ENCODE data around the gene PLXND1.
A peak's percentile ranks its signal among the peaks of the same experiment; 100 is the strongest.
"Not testable (repeated sequence)": the region's sequence is repeated elsewhere in the genome, so short reads cannot be mapped to it uniquely, and the experiment has no call there.

The PLXND1 gene

DNA sequence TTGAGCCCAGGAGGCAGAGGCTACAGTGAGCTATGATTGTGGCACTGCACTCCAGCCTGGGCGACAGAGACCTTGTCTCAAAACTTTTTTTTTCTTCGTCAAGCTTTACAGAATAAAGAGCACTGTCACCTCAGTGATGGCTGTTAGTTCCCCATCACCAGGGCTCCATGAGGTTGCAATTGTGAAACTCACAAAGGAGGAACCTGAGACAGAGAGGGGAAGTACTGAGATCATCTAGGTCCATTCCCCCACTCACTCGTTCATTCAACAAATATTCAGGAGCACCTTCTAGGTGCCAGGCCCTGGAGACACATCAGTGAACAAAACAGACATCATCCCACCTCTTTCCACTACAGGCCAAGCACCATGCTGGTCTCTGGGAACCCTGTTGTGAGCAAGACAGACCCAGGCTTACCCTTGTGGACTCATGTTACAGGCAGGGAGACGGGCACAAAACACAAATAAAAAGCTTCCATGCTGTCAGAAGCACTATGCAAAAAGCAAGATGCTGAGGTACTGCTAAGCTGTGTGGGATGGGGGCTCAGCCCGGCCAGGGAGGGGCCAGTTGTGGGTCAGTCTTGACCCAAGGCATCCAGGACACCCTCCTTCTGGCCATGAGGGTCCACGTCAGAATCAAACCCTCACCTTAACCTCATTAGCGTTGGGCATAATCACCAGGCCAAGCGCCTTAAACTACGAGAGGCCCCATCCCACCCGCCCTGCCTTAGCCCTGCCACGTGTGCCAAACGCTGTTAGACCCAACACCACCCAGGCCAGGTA, 80.2 kb downstream of the PLXND1 start:
- peak; percentile 75 for DNase-seq (ENCODE audit: low spot score)

DNA sequence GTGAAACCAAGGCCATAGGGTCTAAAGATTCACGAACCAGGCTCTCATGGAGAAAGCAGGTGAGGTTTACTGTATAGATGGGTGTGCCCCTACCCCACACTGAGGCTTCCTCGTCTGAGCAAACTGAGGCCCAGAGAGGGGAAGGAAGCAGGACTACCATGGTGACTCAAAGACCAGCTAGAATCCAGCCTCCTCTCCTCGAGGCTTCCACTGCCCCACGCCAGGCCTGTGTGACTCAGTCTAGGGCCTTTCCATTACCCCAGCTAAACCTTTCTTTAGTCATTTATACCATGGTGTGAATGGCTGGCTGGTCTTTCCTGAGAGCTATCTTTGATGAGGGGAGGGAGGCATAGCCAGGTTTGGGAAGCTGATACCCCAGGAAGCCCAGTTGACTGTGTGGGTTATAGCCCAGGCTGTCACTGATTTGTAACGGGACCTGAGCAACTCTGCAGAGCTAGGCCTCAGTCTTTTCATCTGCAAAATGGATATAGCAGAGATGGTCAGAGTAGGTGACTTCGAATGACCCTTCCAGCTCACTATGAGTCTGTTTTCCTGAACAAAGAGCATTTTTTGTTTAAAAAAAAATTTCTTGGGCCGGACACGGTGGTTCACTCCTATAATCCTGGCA, 81.0 kb downstream of the PLXND1 start:
- DNase-seq (ENCODE audit: low spot score), result no peak

DNA sequence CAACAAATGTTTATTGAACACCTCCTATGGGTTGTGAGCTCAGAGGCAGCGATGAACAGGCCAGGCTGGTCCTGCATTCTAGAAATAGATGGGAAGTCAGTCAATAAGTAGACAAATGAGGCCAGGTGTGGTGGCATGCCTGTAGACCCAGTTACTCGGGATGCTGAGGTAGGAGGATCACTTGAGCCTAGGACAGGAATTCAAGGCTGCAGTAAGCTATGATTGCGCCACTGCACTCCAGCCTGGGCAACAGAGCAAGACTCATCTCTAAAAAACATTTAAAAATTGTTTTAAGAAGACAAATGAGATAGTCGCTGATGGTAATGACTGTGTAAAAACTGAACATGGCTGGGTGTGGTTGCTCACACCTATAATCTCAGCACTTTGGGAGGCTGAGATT, 82.4 kb downstream of the PLXND1 start:
- no peak for DNase-seq (ENCODE audit: low spot score)

DNA sequence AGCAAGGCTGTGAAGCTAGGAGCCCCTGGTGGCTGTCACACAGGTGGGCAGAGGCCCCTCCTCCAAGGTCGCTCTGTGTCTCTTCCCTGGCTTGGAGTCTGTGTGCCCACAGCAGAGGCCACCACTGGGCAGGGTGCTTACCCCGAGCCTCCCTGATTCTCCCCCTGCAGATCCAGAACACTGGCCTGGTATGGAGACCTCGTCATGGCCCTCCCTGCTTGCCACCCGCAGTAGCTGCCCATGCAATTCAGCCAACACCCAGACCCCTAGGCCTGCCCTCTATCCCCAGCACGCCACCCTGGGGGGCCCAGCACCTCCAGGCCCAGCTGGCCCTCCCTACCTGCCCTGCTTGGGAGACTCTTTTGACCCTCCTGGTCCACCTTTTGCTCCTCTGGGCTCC, 83.5 kb downstream of the PLXND1 start:
- DNase-seq (ENCODE audit: low spot score), result no peak

DNA sequence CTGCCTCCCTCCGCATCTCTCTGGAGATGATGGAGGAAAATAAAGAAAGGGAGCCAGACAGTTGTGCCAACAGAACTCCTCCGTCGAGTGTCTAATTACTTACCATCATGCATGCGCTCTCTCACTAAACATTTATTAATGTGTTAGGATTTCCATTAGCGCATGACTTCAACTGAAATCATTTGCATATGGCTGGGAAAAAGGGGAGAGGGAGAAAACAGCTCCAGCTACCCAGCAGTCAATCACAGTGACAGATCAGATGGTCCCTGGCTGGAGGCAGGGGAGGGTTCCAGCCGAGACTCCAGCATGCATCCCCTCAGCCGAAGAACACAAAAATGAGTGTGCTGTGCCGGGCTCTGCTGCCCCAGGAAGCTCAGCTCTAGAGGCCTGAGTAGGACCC, 84.9 kb downstream of the PLXND1 start:
- DNase-seq (ENCODE audit: low spot score), result no peak

- no peak for DNase-seq (ENCODE audit: low spot score)
These were observed 85.5 kb downstream of the PLXND1 start for GRCh38 chr3:129520960-129521359.

GRCh38 chr3:129519896-129520715, 86.4 kb downstream of the PLXND1 start:
- no peak for DNase-seq (ENCODE audit: low spot score)

DNA sequence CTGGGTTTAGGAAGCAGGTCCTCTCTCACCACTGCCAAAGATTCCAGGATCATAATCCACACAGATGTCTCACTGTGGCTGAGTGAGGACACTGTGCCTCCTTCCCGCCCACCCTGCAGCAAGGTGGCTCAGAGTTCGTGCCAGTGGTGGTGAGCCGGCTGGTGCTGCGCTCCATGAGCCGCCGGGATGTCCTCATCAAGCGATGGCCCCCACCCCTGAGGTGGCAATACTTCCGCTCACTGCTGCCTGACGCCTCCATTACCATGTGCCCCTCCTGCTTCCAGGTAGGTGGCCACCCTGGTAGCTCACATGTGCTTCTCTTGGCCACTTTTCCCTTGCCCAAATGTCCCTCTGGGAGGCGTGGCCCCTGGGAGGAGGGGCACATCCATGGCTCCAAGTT, 87.0 kb downstream of the PLXND1 start:
- no peak for DNase-seq (ENCODE audit: low spot score)

- no peak for DNase-seq (ENCODE audit: low spot score)
These were observed 87.9 kb downstream of the PLXND1 start for GRCh38 chr3:129518581-129518980.

GRCh38 chr3:129518038-129518561, 88.4 kb downstream of the PLXND1 start:
- no peak for DNase-seq (ENCODE audit: low spot score)

GRCh38 chr3:129517516-129517915, 89.0 kb downstream of the PLXND1 start:
- no peak for DNase-seq (ENCODE audit: low spot score)

GRCh38 chr3:129515821-129516432, 90.5 kb downstream of the PLXND1 start:
- not testable (repeated sequence) for DNase-seq (ENCODE audit: low spot score)

DNA sequence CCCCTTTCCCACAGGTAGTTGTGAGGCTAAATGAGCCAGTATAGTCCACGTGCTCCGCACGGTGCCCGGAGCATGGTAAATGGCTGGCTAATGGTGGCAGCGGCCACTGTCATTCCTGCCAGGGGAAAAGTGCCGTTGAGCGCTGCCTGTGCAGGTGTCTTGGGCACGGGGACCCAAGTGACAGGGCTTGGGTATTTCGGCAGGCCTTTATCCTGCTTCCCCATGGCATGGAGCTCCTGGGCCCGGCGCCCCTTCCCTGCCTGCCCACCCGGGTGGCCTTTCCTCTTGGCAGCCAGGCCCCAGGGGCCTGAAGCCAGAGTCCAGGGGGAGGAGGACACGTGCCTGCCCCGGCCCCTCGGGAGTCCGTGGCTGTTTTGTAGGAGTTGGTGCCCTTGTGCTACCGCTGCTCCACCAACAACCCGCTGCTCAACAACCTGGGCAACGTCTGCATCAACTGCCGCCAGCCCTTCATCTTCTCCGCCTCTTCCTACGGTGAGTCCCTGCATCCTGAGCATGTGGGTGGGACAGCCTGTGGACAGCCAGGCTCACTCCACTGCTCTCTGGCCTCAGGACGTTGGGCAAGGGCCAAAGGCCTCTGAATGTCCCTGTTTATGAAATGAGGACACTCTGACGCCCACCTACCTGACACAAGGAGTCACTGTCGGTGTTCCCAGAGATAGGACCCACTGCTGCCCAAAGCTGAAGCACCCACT, 91.2 kb downstream of the PLXND1 start:
- DNase-seq (ENCODE audit: low spot score), result not testable (repeated sequence)

GRCh38 chr3:129514563-129514962, 91.9 kb downstream of the PLXND1 start:
- no peak for DNase-seq (ENCODE audit: low spot score)

DNA sequence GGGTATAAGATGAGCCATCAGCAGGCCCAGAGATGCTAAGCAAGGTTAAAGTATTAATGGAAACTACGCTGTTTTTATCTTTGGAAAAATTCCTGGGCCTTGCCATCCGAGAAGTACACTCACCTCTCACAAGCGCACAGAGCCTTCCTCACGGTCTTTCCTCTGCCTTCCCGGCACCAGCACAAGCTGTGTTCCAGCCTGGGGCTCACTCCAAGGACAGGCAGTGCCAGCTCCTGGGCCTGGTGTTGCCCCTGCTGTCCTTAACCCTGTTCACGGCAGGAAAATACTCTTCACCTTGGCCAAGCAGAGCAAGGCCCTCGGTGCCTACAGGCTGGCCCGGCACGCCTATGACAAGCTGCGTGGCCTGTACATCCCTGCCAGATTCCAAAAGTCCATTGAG, 92.4 kb downstream of the PLXND1 start:
- DNase-seq (ENCODE audit: low spot score), result no peak

DNA sequence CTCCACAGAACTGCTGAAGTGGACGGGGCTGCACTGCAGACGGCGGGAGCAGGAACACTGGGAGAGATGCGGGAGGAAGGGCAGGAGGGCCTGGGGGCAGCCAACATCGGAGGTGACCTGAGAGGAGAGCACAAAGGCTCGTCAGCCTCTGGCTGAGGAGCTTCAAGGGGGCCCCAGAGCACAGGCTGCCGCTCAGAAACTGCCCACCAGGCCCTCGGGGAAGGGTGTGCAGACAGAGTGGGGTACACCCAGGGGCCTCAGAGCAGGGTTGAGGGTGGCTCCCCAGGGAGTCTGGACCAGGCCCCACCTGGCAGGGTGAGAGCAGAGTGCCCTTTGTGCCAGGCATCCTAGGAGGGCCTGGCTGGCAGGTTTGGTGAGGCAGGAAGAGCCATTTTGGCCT, 92.8 kb downstream of the PLXND1 start:
- DNase-seq (ENCODE audit: low spot score), result no peak

GRCh38 chr3:129512595-129512994, 93.9 kb downstream of the PLXND1 start:
- no peak for DNase-seq (ENCODE audit: low spot score)

DNA sequence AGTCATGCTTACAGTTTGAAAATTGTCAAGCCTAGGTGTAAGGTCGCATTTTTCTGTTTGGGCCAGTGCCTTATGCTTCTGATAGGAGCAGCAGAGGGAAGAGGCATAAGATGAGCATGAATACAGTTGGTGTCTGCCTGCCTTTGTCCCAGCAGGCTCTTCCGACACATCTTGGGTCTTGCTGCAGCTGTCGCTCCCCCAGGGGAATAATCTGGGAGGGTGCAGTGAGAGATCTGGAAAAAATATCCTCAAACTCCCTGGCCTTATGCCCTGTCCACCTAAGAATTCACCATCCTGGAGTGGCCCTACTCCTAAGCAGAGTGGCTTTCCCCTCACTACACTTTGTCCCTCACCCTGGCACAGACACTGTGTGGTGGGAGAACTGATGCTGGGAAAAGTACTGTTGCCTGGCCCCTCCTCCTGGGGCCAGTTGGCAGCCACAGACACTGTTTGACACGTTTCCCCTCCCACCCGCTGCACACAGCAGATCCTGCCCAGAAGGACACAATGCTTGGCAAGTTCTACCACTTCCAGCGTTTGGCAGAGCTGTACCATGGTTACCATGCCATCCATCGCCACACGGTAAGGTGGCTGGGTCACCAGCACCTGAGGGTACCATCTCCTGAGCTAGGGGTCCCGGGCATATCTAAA, 99.2 kb downstream of the PLXND1 start:
- DNase-seq (ENCODE audit: low spot score), result no peak

GRCh38 chr3:129506231-129506742, 100.2 kb downstream of the PLXND1 start:
- DNase-seq (ENCODE audit: low spot score), result no peak

GRCh38 chr3:129505341-129505740, 101.1 kb downstream of the PLXND1 start:
- no peak for DNase-seq (ENCODE audit: low spot score)

Measured in NAMALWA (cell line).